ENCODE results near the gene CAGE1.

GRCh38 chr6:7300926-7301325 lies 88.6 kb downstream of the CAGE1 start:
- TF ChIP-seq CTCF (IDR thresholded peaks at IDR 0.05; ENCODE audit: low read length), result no peak
- TF ChIP-seq EZH2 (IDR thresholded peaks at IDR 0.05; ENCODE audit: borderline replicate concordance, low read length), result no peak

All from OCI-LY1 (cell line).